ENCODE results near the gene NCOA4. TPM values are rescaled to one million over a fixed set of nuclear protein-coding genes. Genes with fewer than 3 reads are reported as not detected.
A peak's percentile ranks its signal among the peaks of the same experiment; 100 is the strongest.

The NCOA4 gene
- total and polyA plus RNA-seq, 2 of the 4 experiments (the other 2 are of a cell fraction) = 62.2 to 188 TPM

GRCh38 chr10:46014683-46015405 lies 15.6 kb downstream of the NCOA4 start:
- Histone ChIP-seq H4K8ac (ENCODE audit: low read depth in 2 of 2, low read length in 2 of 2) (no peak overlapping the region), H3K23ac (ENCODE audit: low read depth, low read length) (no peak overlapping the region), H2AFZ (replicated peaks; ENCODE audit: low read length, poor library complexity) (no peak overlapping the region), H3K4me2 (ENCODE audit: low read depth, low read length) (peak overlapping the region; percentile 50; the same call in 1 of the 2 replicates), H4K91ac (ENCODE audit: insufficient read depth, low read depth, low read length) (no peak overlapping the region), H3K36me3 (ENCODE audit: control insufficient read depth, insufficient read depth, low read length) (peaks cover 40% of the 10 kb centered on the region), H2BK20ac (ENCODE audit: low read depth, low read length) (no peak overlapping the region), H3K27ac (ENCODE audit: insufficient read depth, low read length) (peak overlapping the region; percentile 9; the same call in 1 of the 2 replicates), H3K4me1 (ENCODE audit: control insufficient read depth, insufficient read depth, low read length) (peaks cover 13% of the 10 kb centered on the region), H2AK5ac (ENCODE audit: low read depth, low read length) (no peak overlapping the region), H3K9me3 (ENCODE audit: control insufficient read depth, insufficient read depth, low read length) (no peaks in the 10 kb centered on the region), H3K56ac (ENCODE audit: extremely low read depth, insufficient read depth, low read length) (no peak overlapping the region), H3K4ac (ENCODE audit: low read depth, low read length) (no peak overlapping the region), H2BK120ac (ENCODE audit: low read depth, low read length) (no peak overlapping the region), H4K5ac (ENCODE audit: low read depth, low read length) (peak overlapping the region; percentile 35; the same call in 1 of the 2 replicates), H2BK15ac (ENCODE audit: low read depth, low read length) (no peak overlapping the region), H3K9ac (ENCODE audit: low read depth, low read length) (no peak overlapping the region), H3K27me3 (ENCODE audit: control insufficient read depth, insufficient read depth, low read length) (no peaks in the 10 kb centered on the region), H3K4me3 (ENCODE audit: insufficient read depth, low read depth, low read length) (no peak overlapping the region), H3K18ac (ENCODE audit: low read depth, low read length) (no peak overlapping the region), H2AK9ac (replicated peaks; ENCODE audit: low read depth, low read length, poor library complexity) (no peak overlapping the region), H3K9me1 (ENCODE audit: insufficient read depth, low read length) (peaks cover 14% of the 10 kb centered on the region), H2BK5ac (ENCODE audit: low read depth, low read length, poor library complexity, severe bottlenecking) (peak overlapping the region; percentile 56), H3K14ac (replicated peaks; ENCODE audit: low read depth, low read length) (no peak overlapping the region), H4K20me1 (ENCODE audit: insufficient read depth, low read length) (peaks cover 39% of the 10 kb centered on the region), H3K79me1 (ENCODE audit: low read depth in 1 of 2, low read length in 2 of 2) (peaks cover 31 to 57% of the 10 kb centered on the region in 2 experiments)
- ChIA-PET POLR2A (ENCODE audit: unreplicated experiment) (no interaction called here), CTCF (no interaction called here)
- ATAC-seq (ENCODE audit: low read depth) (peak; percentile 21), DNase-seq (peak; percentile 65)
- 83% methylated on average over 1 of the region's 5 CpGs; no CpG with 5 or more reads in 1 of the 2 experiments for WGBS, 2 experiments (ENCODE audit: extremely low coverage in 2 of 2, insufficient read length in 1 of 2)
- BruUV-seq (replicated peaks) = no TSS peak
- intact Hi-C loops (cut with micrococcal nuclease) = no loop called here
- in situ Hi-C loops (cut with MboI; ENCODE audit: low sequenced_read_pairs) = loop anchor here (25.0 kb wide), 1 partner anchor 1028 kb away; the partner anchor contains the start of gene DEPP1
- dilution Hi-C loops (cut with HindIII; ENCODE audit: low sequenced_read_pairs, unreplicated experiment) = no loop called here
- TF ChIP-seq, protein P1, sequence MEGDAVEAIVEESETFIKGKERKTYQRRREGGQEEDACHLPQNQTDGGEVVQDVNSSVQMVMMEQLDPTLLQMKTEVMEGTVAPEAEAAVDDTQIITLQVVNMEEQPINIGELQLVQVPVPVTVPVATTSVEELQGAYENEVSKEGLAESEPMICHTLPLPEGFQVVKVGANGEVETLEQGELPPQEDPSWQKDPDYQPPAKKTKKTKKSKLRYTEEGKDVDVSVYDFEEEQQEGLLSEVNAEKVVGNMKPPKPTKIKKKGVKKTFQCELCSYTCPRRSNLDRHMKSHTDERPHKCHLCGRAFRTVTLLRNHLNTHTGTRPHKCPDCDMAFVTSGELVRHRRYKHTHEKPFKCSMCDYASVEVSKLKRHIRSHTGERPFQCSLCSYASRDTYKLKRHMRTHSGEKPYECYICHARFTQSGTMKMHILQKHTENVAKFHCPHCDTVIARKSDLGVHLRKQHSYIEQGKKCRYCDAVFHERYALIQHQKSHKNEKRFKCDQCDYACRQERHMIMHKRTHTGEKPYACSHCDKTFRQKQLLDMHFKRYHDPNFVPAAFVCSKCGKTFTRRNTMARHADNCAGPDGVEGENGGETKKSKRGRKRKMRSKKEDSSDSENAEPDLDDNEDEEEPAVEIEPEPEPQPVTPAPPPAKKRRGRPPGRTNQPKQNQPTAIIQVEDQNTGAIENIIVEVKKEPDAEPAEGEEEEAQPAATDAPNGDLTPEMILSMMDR (conservative IDR thresholded peaks at IDR 0.05; ENCODE audit: low read depth, low read length) = no peak
- TF ChIP-seq MAZ (IDR thresholded peaks at IDR 0.05; ENCODE audit: borderline replicate concordance, low read depth, low read length) = no peak
- no peak for TF ChIP-seq MXI1 (IDR thresholded peaks at IDR 0.05; ENCODE audit: borderline replicate concordance, low read depth, low read length)
- no peak for TF ChIP-seq NFE2L2 (IDR thresholded peaks at IDR 0.05; ENCODE audit: low read depth, low read length)
- TF ChIP-seq MAFK (IDR thresholded peaks at IDR 0.05; ENCODE audit: low read depth, low read length) = no peak
- TF ChIP-seq BHLHE40 (IDR thresholded peaks at IDR 0.05; ENCODE audit: low read depth, low read length) = no peak
- TF ChIP-seq CEBPB (IDR thresholded peaks at IDR 0.05; ENCODE audit: low read depth, low read length) = no peak
- TF ChIP-seq SMC3 (IDR thresholded peaks at IDR 0.05; ENCODE audit: low read depth, low read length) = no peak
- TF ChIP-seq ELK1 (IDR thresholded peaks at IDR 0.05; ENCODE audit: borderline replicate concordance, low read depth, low read length) = no peak
- TF ChIP-seq RFX5 (IDR thresholded peaks at IDR 0.05; ENCODE audit: low read depth, low read length) = no peak
- no peak for TF ChIP-seq RCOR1 (IDR thresholded peaks at IDR 0.05; ENCODE audit: insufficient replicate concordance, low read length)
- no peak for TF ChIP-seq FOS (IDR thresholded peaks at IDR 0.05; ENCODE audit: low read depth, low read length)
- TF ChIP-seq RAD21 (IDR thresholded peaks at IDR 0.05; ENCODE audit: low read length) = no peak
- TF ChIP-seq CHD1 (IDR thresholded peaks at IDR 0.05; ENCODE audit: low read depth, low read length) = no peak
- TF ChIP-seq, protein P2, sequence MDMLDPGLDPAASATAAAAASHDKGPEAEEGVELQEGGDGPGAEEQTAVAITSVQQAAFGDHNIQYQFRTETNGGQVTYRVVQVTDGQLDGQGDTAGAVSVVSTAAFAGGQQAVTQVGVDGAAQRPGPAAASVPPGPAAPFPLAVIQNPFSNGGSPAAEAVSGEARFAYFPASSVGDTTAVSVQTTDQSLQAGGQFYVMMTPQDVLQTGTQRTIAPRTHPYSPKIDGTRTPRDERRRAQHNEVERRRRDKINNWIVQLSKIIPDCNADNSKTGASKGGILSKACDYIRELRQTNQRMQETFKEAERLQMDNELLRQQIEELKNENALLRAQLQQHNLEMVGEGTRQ (IDR thresholded peaks at IDR 0.05; ENCODE audit: low read depth, low read length) = no peak

All from IMR-90 (cell line).